Measurements from ENCODE around the gene HSD17B13. TPM values are rescaled to one million over a fixed set of nuclear protein-coding genes. Genes with fewer than 3 reads are reported as not detected.
"Not testable (repeated sequence)": the region's sequence is repeated elsewhere in the genome, so short reads cannot be mapped to it uniquely, and the experiment has no call there.

HSD17B13 gene
- total RNA-seq, 4 donors from 2014 or later, result 0.45 to 0.83 (median 0.65) TPM

DNA sequence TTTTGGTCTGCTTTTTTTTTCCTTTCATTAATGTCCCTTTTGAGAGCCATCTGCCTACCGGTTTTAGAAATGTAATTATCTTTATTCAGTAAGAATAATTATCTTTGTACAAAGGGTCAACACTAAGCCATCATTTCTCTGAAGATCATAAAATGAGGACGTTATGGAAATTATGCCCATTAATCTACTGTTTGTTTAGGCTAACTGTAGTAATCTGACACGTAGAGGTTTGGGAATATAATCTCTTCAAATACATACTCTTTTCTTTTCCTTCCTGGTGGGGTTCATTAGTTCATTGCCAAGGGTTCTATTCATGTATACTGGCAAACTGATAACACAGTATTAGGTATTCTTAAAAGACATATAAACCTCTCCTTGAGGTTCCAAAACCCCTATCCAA is 3.8 kb upstream of the HSD17B13 start:
- H3K9me3 ChIP-seq, result peaks cover 0 to 2% (median 0%) of the 10 kb centered on the region in 4 donors
- no peak for DNase-seq (ENCODE audit: extremely low spot score)
- no peaks in the 10 kb centered on the region for H3K4me1 ChIP-seq
- intact Hi-C loops (cut with DNase I), result no loop called here
- TF ChIP-seq CTCF (IDR thresholded peaks at IDR 0.05), result no peak
- no peak for TF ChIP-seq POLR2AphosphoS5 (IDR thresholded peaks at IDR 0.05)
- H3K27ac ChIP-seq (replicated peaks in 1 of 4), result no peak overlapping the region
- no peaks in the 10 kb centered on the region for H3K36me3 ChIP-seq
- no peaks in the 10 kb centered on the region for H3K27me3 ChIP-seq
- 62% methylated on average over 3 of the region's 3 CpGs for WGBS
- H3K4me3 ChIP-seq, result no peak overlapping the region

DNA sequence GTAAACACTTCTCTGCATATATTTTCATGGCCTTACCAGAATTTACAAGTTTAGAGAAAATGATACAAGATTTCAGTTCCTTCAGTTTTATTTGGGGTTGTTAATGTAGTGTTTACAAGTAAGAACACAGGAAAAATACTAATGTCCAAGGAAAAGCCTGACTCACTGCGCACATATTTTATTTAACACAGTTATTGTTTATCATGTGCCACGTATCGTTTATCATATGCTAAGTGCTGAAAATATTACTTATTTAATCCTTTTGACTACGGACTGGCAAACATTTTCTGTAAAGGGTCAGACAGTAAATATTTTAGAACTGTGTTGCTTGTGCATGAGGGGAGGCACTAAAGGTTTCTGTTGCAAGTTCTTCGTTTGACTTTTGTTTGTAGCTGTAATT is 794 bp downstream of the HSD17B13 start:
- H3K36me3 ChIP-seq, result no peaks in the 10 kb centered on the region
- TF ChIP-seq CTCF (IDR thresholded peaks at IDR 0.05) (no peak), POLR2AphosphoS5 (IDR thresholded peaks at IDR 0.05) (no peak), POLR2A (IDR thresholded peaks at IDR 0.05; ENCODE audit: low read depth) (no peak), EP300 (IDR thresholded peaks at IDR 0.05) (no peak)
- intact Hi-C loops (cut with DNase I), result no loop called here
- 90% methylated on average over 5 of the region's 5 CpGs for WGBS
- H3K4me3 ChIP-seq, result no peak overlapping the region
- no peaks in the 10 kb centered on the region for H3K27me3 ChIP-seq
- no peak overlapping the region for H3K27ac ChIP-seq (replicated peaks in 1 of 4)
- H3K4me1 ChIP-seq, result no peaks in the 10 kb centered on the region
- H3K9me3 ChIP-seq, result no peaks in the 10 kb centered on the region
- no peak for DNase-seq (ENCODE audit: extremely low spot score)

GRCh38 chr4:87317527-87317926 is 5.2 kb downstream of the HSD17B13 start:
- intact Hi-C loops (cut with DNase I), result no loop called here
- no peaks in the 10 kb centered on the region for H3K27me3 ChIP-seq
- no peaks in the 10 kb centered on the region for H3K9me3 ChIP-seq
- H3K27ac ChIP-seq (replicated peaks in 1 of 4), result no peak overlapping the region
- no peaks in the 10 kb centered on the region for H3K4me1 ChIP-seq
- H3K4me3 ChIP-seq, result no peak overlapping the region
- DNase-seq (ENCODE audit: extremely low spot score), result no peak
- WGBS, result 92% methylated on average over 1 of the region's 1 CpG
- no peaks in the 10 kb centered on the region for H3K36me3 ChIP-seq
- TF ChIP-seq POLR2AphosphoS5 (IDR thresholded peaks at IDR 0.05), result no peak
- no peak for TF ChIP-seq CTCF (IDR thresholded peaks at IDR 0.05)
- TF ChIP-seq EP300 (IDR thresholded peaks at IDR 0.05), result no peak

DNA sequence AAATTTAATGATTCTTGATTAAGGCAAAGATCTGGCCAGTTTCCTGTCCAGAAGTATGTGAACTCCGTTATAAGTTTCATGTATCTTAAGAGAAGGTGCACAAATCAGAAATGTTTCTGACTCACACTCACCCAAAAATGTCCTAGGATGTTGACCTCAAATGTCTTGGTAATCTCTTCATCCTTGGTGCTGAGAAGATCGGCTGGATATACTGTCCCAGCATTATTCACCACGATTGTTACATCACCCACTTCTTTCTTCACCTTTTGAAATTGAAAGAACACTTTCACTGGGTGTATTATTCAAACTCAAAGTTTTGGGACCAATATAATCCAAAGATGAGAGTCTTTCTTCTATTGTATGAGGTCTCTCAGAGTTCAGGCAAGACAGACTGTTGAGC is 5.7 kb downstream of the HSD17B13 start:
- no peaks in the 10 kb centered on the region for H3K27me3 ChIP-seq
- no peak overlapping the region for H3K4me3 ChIP-seq
- H3K36me3 ChIP-seq, result no peaks in the 10 kb centered on the region
- intact Hi-C loops (cut with DNase I), result no loop called here
- H3K4me1 ChIP-seq, result no peaks in the 10 kb centered on the region
- TF ChIP-seq POLR2AphosphoS5 (IDR thresholded peaks at IDR 0.05), result no peak
- TF ChIP-seq POLR2A (IDR thresholded peaks at IDR 0.05; ENCODE audit: low read depth), result no peak
- no peak for TF ChIP-seq CTCF (IDR thresholded peaks at IDR 0.05)
- TF ChIP-seq EP300 (IDR thresholded peaks at IDR 0.05), result no peak
- no peak for DNase-seq (ENCODE audit: extremely low spot score)
- H3K27ac ChIP-seq (replicated peaks in 1 of 4), result no peak overlapping the region
- WGBS, result 85% methylated on average over 3 of the region's 3 CpGs
- no peaks in the 10 kb centered on the region for H3K9me3 ChIP-seq

- H3K4me1 ChIP-seq; intact Hi-C loops (cut with DNase I); H3K4me3 ChIP-seq; DNase-seq (ENCODE audit: extremely low spot score); H3K27me3 ChIP-seq; H3K9me3 ChIP-seq; H3K36me3 ChIP-seq: not testable (repeated sequence)
- peak overlapping the region in 2 of 4 donors; percentile 14 to 24 for H3K27ac ChIP-seq (replicated peaks in 1 of 4)
- WGBS, result 74% methylated on average over 4 of the region's 4 CpGs
Observed at GRCh38 chr4:87315000-87315399, 7.7 kb downstream of the HSD17B13 start.

Measured in esophagus muscularis mucosa (tissue), 4 donors.